HG03135 (cell line): ENCODE data around the gene ANKZF1.
"Not testable (repeated sequence)": the region's sequence is repeated elsewhere in the genome, so short reads cannot be mapped to it uniquely, and the experiment has no call there.

Experiments
- ATAC-seq: cut with Tn5 transposase; IDR thresholded peaks from one replicate; pipeline ENCODE4 v1.9.1; 2021; ENCODE audit warnings: mild to moderate bottlenecking, moderate library complexity; ENCODE audit not compliant: unreplicated experiment

The ANKZF1 gene, protein sequence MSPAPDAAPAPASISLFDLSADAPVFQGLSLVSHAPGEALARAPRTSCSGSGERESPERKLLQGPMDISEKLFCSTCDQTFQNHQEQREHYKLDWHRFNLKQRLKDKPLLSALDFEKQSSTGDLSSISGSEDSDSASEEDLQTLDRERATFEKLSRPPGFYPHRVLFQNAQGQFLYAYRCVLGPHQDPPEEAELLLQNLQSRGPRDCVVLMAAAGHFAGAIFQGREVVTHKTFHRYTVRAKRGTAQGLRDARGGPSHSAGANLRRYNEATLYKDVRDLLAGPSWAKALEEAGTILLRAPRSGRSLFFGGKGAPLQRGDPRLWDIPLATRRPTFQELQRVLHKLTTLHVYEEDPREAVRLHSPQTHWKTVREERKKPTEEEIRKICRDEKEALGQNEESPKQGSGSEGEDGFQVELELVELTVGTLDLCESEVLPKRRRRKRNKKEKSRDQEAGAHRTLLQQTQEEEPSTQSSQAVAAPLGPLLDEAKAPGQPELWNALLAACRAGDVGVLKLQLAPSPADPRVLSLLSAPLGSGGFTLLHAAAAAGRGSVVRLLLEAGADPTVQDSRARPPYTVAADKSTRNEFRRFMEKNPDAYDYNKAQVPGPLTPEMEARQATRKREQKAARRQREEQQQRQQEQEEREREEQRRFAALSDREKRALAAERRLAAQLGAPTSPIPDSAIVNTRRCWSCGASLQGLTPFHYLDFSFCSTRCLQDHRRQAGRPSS

GRCh38 chr2:219229305-219230058 lies at the start of gene ANKZF1, which contains the start of gene ATG9A:
Gene ANKZF1 (plus strand): TSS chr2:219229806. CDS start chr2:219230258, 452 bp downstream.
Gene ATG9A (minus strand): TSS chr2:219229636. CDS start chr2:219228024, 1,612 bp downstream.
- ATAC-seq = peak; percentile 98

- ATAC-seq = no peak
These were observed 48.6 kb upstream of the ANKZF1 start for GRCh38 chr2:219180961-219181360.

DNA sequence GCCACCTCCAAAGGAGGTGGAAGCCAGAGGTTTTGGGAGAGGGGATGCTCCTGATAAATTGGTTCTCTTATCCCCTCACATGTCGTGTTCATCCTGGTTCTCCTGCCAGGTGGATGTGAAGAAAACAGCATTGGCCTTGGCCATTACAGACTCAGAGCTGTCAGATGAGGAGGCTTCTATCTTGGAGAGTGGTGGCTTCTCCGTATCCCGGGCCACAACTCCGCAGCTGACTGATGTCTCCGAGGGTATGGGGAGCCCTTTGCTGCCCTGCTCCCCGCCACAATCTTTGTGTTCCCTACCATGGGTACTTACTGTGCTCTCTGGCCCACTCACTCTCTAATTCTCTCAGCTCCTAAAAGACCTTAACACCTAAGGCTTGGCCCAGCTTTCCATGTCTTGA lies 48.1 kb upstream of the ANKZF1 start:
- ATAC-seq = no peak

GRCh38 chr2:219182331-219183150 lies 47.1 kb upstream of the ANKZF1 start:
- ATAC-seq = no peak

GRCh38 chr2:219183151-219183772 lies 46.3 kb upstream of the ANKZF1 start:
- ATAC-seq = no peak

DNA sequence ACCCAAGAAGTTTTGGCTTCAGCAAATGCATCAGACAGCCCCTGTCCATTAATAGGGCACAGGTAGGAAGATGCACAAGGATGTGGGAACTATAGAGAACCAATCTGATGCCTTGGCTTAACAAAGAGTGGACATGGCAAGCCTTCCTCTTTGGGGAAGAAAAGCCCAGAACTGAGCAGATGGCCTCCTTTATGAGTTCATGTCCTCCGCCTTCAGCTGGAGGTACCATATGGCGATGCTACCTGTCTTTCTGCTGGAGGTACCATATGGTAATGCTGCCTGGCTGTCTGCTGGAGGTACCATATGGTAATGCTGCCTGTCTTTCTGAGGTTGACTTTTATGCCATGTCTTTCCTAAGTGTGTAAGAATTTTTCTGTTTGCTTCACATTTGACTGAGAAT lies 45.5 kb upstream of the ANKZF1 start:
- ATAC-seq = no peak

DNA sequence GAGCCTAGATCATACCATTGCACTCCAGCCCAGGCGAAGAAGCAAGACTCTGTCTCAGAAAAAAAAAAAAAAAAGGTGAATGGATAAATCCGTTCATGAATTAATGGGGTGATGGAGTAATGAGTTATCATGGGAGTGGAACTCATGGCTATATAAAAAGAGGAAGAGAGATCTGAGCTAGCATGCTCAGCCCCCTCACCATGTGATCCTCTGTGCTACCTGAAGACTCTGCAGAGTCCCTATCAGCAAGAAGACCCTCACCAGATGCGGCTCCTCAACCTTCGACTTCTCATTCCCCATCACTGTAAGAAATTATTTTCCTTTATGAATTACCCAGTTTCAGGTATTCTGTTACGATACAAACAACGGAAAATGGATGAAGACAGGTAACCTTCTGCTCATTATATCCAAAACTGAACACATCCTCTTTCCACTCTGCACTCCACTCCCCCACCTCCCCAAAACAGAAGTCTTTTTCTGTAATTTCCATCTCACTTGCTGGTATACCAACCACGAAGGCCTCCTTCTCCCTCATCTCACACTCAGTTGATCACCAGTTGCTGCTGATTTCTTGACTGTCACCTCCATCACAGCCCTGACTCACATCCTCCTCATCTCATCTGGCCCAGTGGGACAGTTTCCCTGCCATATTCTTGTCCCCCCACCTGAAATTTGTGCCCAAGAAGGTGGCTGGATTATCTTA lies 42.7 kb upstream of the ANKZF1 start:
- ATAC-seq = no peak

DNA sequence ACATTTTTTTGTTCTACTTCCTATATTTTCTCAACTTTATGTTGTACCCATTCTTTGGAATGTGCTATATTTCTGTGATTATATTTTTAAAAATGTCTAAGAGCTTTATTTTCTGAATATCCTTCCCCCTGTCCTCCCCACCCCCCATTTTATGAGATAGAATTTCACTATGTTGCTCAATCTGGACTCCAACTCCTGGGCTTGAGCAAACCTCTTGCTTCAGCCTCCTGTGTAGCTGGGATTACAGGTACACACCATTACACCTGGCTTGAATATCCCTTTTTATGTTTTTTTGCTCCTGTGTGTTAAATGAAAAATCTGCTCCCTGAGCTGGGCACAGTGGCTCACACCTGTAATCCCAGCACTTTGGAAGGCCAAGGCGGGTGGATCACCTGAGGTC lies 32.2 kb upstream of the ANKZF1 start:
- ATAC-seq = no peak

GRCh38 chr2:219198974-219199373 lies 30.6 kb upstream of the ANKZF1 start:
- no peak for ATAC-seq

DNA sequence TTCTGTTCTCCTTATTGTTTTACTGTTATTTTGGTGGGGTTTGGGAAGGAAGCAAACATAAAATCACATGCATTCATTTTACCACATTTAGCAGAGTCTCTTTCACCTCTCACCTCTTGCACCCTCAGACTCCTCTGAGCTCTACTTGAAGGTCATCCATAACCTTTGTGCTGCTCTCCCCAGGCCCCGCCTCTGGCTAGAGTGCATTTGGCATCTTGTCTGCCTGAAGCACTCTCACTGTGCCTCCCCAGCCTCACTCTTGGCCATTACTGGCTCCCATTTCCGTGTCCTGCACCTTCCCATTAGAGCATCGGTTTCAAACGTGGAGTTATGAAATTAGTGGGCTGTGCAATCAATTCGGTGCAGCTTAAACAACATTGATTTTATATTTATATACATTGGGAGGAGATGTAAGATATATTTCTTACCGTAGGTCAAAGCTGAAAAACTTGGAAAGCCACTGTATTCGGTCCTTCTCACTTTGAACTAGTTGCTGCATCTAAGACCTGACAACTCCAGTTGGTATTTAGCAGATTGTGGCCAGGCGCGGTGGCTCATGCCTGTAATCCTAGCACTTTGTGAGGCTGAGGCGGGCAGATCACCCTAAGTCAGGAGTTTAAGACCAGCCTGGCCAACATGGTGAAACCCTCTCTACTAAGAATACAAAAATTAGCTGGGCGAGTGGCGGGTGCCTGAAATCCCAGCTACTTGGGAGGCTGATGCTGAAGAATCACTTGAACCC lies 30.0 kb upstream of the ANKZF1 start:
- ATAC-seq = no peak

- ATAC-seq = not testable (repeated sequence)
These were observed 28.9 kb upstream of the ANKZF1 start for GRCh38 chr2:219200502-219201326.

GRCh38 chr2:219201331-219201730 lies 28.3 kb upstream of the ANKZF1 start:
- ATAC-seq = not testable (repeated sequence)

DNA sequence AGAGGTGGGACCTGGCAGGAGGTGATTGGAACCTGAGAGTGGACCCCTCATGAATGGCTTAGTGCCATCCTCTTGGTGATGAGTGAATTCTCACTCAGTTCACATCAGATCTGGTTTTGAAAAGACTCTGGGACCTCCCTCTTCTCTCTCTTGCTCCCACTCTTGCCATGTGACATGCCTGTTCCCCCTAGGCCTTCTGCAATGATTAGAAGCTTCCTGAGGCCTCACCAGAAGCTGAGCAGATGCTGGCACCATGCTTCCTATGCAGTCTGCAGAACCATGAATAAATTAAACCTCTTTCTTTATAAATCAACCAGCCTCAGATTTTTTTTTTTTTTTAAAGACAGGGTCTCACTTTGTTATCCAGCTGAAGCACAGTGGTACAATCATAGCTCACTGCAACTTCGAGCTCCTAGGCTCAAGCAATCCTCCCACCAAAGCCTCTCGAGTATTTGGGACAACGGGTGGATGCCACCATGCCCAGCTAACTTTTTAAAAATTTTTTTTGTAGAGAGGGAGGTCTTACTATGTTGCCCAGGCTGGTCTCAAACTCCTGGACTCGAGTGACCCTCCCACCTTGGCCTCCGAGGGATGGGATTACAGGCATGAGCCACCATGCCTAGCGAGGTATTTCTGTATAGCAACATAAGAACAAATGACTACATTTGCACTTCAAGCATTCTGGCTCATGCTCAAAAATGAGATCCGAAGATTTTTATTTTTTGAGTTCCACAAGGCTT lies 25.0 kb upstream of the ANKZF1 start:
- ATAC-seq = no peak

GRCh38 chr2:219205165-219205538 lies 24.5 kb upstream of the ANKZF1 start:
- ATAC-seq = no peak

GRCh38 chr2:219205981-219206327 lies 23.7 kb upstream of the ANKZF1 start:
- no peak for ATAC-seq

GRCh38 chr2:219206328-219207133 lies 23.1 kb upstream of the ANKZF1 start, which contains the start of gene ZFAND2B:
Gene ZFAND2B (plus strand): TSS chr2:219206782. CDS start chr2:219206988, 206 bp downstream.
- peak; percentile 98 for ATAC-seq
